AG20443 (cell line): ENCODE measurements around the gene TAX1BP3.

Experiments used
- DNase-seq: peaks from one replicate; pipeline ENCODE4 v3.0.0; 2012; ENCODE audit warnings: low spot score, mixed read lengths

Gene TAX1BP3

DNA sequence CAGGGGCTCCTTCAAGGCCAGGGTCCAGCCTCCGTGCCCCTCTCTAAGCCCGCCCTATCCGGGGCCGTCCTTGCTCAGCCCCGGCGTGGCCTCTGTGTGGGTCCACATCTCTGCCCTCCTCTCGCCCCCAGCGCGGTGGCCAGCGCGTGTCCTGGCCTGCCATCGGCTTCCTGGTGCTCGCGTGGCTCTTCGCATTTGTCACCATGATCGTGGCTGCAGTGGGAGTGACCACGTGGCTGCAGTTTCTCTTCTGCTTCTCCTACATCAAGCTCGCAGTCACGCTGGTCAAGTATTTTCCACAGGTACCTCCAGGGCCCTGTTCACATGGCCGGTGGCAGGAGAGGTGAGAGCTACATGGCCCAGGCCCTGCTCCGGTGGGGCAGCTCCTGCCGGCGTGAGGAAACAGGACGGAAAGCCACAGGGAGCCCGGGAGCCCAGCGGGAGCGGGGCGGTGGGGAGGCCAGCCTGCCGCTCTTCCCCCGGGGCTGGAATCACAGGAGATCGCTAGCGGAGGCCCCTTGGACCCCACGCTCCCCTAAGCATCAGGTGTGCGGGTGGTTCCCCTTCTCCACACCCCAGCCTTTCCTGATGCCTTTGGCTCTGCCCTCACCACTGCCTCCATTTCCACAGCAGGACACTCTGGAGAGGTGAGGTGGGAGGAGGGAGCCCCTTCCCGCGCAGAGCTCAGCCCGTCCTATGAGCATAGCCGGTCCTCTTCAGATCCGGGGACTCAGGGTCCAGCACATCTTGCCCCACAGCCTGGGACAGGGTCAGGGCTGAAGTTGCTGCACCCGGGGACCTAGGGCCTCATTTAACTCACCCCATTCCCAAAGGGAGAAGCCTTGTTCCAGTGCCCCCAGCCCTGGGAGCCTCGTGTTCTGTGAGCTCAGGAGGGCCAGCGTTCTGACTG is 10.2 kb downstream of the TAX1BP3 start:
- no peak for DNase-seq

DNA sequence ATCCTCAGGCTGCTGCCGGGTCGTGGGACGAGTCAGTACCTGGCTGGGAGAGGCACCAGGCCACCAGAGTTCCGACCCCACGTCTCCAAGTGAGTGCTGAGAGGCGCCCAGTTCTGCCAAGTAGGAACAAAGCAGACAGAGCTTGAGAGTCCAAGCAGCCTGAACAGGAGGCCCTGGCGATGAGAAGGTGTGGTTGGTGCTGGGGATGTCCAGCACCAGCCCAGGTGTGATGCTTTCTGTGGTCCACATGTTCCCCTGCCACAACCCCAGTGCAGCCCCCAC is 10.8 kb downstream of the TAX1BP3 start:
- DNase-seq = no peak

- no peak for DNase-seq
These were observed 11.4 kb downstream of the TAX1BP3 start for GRCh38 chr17:3656755-3657587.

- no peak for DNase-seq
These were observed 12.0 kb downstream of the TAX1BP3 start for GRCh38 chr17:3656353-3656752.

DNA sequence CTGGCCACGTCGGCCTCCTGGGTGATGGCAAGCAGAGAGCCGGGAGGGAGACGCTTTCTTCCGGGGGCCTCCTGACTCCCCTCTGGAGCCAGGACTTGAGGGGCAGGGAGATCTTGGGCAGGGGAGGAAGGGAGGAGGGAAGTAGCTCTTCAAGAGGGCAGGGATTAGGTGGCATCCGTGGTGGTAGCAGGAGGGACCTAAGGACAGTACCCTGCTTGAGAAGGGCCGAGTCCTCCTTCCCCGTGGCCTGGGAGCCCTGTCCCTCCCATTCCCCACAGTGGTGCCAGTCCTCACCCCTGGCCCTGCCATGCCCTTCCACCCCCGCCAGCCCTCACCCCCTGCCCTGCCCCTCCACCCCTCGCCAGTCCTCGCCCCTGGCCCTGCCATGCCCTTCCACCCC is 12.6 kb downstream of the TAX1BP3 start:
- no peak for DNase-seq

DNA sequence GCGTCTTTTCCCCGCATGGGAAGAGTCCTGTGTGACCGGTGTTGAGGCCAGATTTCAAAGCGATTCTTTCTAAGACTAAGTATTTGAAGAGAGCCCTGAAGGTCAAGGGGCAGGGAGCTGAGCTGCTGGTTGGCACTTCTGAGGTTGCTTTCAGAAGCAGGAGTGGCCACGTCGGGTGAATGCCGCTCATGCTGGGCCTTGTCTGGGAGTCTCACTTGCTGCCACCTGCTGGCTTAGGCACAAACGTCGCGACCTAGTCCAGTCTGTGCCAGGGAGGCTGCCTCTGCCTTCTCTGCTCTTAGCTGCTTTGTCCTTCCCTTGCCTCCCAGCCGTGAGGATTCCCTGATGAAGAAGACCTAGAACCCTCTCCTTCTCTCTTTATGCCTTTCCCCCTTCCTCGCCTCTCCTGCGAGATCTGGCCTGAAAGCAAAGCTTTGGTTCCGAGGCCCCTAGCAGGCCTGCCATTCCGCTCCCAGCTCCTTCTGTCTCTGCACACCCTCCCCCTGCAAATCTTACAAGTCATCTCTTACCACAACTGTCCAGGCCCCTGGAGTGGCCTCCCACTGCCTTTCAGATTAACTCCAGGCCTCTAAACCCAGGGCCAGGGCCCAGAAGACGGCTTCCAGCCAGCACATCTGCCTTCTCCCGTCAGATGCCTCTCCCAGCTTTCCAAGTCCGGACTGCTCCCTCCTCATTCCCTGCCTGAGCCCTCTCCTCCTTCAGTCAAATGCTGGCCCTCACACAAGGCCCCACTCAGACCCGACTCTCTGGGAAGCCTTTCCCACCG is 20.4 kb downstream of the TAX1BP3 start:
- peak; percentile 81 for DNase-seq

DNA sequence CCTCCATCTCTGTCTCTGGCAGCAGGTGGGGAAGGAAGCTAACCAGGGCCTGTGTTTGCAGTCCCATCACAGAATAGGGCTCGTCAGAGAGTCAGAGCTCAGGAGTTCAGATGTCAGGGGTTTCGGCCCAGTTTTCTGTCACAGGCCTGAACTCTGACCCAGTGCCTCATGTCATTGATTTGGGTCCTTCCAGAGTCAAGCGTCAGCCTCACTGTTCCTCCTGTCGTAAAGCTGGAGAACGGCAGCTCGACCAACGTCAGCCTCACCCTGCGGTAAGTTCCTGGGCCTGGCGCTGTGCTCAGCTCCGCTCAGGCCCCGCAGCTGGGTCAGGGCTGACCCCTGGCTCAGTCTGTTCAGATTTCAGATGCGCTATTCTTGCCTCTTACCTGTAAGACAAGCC is 21.1 kb downstream of the TAX1BP3 start:
- DNase-seq = no peak

DNA sequence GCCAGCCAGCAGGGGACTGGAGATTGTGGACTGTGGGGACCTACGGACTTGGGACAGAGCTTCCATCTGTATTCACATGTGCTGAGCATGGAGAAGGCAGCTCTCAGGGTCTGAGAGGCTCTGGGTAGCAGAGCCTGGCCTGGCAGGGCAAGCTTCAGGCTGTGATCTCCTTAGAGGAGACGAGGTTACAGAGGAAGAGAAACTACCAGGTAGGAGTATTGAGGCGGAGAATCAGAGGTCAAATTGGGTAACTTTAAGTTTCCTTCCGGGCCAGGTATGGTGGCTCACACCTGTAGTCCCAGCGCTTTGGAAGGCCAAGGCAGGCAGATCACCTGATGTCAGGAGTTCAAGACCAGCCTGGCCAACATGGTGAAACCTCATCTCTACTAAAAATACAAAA is 23.1 kb downstream of the TAX1BP3 start:
- DNase-seq = no peak

- DNase-seq = no peak
These were observed 24.5 kb downstream of the TAX1BP3 start for GRCh38 chr17:3643889-3644349.

DNA sequence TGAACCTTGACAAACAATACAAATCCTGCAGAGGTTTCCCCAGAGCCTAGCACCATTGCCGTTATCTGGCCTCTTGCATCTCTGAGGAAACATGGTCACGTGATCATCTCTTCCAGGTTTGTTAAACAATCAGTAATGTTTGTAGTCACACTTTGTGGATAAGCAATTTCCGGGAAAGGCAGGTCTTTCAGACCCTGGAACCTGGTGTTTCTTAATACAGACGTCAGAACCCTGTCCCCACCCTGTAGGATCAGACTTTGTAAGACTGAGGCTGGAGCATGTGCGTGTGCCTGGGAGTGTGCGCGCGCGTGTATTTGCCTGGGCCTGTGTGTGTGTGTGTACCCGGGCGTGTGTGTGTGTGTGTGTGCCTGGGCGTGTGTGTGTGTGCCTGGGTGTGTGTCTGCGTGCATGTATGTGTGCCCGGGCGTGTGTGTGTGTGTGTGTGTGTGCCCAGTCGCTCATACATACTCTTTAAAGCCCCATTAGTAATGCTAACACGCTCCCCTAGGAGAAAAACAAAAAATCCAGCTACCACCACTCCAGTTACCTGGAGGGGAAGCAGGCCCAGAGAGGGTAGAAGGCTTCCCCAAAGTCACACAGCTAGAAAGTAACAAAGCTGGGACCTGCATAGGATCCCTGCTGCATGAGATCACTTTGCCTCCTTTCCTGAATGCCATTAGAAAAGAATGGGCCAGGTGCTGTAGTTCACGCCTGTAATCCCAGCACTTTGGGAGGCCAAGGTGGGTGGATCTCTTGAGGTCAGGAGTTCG is 26.5 kb downstream of the TAX1BP3 start:
- DNase-seq = no peak

DNA sequence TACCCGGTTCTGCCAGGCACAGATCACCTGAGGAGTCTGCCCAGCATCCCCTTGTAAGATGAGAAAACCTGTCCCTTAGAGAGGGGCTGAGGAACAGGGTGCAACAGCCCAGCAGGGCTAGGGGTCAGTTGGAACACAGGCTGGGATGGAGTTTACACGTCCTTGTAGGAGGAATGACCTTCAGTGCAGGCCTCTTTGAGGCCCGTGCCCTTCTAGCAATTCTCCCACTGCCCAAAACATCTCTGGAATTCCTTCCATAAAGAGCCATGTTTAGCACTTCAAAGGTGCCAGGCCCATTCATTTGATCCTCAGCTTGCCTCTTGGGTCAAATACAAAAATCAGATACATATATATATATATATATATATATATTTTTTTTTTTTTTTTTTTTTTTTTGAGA is 27.4 kb downstream of the TAX1BP3 start:
- no peak for DNase-seq

- DNase-seq = no peak
These were observed 28.3 kb downstream of the TAX1BP3 start for GRCh38 chr17:3639981-3640596.

GRCh38 chr17:3636908-3637373 is 31.4 kb downstream of the TAX1BP3 start:
- DNase-seq = peak; percentile 42

GRCh38 chr17:3636154-3636907 is 32.0 kb downstream of the TAX1BP3 start, which contains the start of the genes CTNS and SHPK:
Gene CTNS, plus strand, starts transcription at chr17:3636760. Its CDS starts 3,447 bp downstream, at chr17:3640207.
Gene SHPK, minus strand, starts transcription at chr17:3636250. Its CDS starts 31 bp downstream, at chr17:3636219.
- peak; percentile 99 for DNase-seq

DNA sequence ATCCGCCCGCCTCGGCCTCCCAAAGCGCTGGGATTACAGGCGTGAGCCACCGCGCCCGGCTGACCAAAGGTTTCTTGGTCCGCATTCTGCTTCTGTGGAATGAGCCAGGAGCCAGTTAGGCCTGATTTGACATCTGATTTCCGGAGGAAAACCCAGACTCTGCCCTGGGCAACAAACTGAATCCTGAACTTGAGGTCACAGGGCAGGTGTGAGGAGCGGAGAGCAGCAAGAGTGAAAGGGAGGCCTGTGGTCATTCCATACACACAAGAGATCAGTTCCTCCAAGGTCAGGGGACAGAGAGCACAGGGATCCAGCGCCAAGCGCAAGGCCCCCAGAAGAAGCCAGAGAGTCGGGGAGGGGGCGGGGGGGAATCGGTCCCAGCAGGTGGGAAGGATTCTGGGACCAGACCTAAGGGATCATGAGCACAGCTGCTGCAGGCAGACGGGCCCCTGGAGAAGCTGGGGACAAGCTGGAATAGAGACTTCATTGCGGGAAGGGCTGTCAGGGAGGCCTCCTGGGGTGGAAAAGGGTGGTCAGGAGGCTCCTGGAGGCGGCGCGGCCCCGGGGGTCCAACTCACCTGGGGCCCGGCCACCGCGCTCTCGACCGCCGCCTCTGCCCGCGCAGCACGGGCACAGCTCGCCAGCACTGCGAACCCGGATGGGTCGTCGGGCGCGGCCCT is 32.8 kb downstream of the TAX1BP3 start:
- DNase-seq = no peak

DNA sequence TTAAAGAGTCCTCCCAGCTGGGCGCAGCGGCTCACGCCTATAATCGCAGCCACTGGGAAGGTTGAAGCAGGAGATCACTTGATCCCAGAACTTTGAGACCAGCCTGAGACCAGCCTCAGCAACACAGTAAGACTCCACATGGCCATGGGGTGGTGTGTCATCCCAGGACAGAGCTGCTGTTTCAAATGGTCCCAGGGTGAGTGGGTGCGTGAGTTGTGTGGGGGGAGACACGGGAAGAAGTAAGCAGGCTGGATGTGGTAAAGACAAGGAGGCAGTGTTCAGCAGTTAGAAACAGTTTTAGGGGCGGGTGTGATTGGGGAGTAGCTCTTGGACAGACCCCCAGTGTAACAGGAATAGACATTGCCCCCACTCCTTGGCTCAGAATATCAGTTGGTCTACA is 36.1 kb downstream of the TAX1BP3 start:
- DNase-seq = no peak

GRCh38 chr17:3630781-3631180 is 37.6 kb downstream of the TAX1BP3 start:
- DNase-seq = no peak

- no peak for DNase-seq
These were observed 40.6 kb downstream of the TAX1BP3 start for GRCh38 chr17:3627769-3628167.
